ENCODE results near the gene LRRC75A. TPM values are rescaled to one million over a fixed set of nuclear protein-coding genes. Genes with fewer than 3 reads are reported as not detected.

The LRRC75A gene
- total and polyA plus RNA-seq, 2 donors (not counting 3 experiments of a cell fraction or from before 2014, with no cell fraction given): 3.7 to 6.1 TPM

DNA sequence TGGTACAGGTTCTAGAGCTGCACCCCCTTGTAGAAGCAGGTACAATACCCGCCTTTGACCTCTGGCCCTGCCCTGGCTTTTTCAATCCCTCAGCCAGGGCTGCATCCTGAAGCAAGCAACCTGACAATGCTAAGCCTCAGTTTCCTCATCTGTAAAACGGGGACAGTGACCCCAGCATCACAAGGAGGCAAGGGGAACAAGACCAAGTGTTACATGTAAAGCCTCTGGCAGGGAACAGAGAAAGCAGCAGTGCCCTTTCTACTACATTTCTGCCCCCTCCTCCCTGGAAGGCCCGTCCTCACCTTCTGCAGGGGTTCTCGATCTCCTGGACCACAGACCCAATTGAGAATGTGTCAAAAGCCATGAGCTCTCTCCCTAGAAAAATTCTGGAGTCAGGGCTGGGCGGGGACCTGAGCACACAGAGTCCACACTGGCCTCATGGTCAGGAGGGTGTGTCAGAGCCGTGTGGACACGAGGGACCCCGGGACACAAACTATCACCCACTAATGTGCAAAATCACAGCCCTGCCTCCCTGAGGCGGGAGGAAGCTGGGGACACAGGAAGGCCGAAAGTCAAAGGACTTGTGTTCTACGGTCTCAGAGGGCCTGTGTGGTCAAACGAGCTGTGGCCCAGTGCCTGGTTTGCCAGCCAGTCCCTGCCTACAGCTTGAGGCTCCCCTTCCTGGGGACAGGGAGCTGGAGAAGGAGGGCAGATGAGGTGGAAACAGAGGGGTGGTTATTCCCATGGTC, 27.5 kb downstream of the LRRC75A start:
- peaks cover 22% of the 10 kb centered on the region for H3K4me1 ChIP-seq (ENCODE audit: control insufficient read depth, extremely low read depth, insufficient read depth, low read length)
- H3K79me2 ChIP-seq (ENCODE audit: control insufficient read depth, insufficient read depth, low read length): no peaks in the 10 kb centered on the region
- H3K27me3 ChIP-seq (ENCODE audit: control insufficient read depth in 2 of 2, insufficient read depth in 2 of 2, low read length in 2 of 2): no peaks in the 10 kb centered on the region
- CTCF ChIA-PET: interaction anchor here (0.7 to 6.7 kb wide), 20 partner anchors 8 to 101 kb away, joined by 3 to 87 read pairs (median 4); partner anchors contain the start of gene LRRC75A
- H4K20me1 ChIP-seq (replicated peaks; ENCODE audit: control insufficient read depth, extremely low read depth, insufficient read depth, low read length): no peaks in the 10 kb centered on the region
- H3K9me1 ChIP-seq (replicated peaks; ENCODE audit: control insufficient read depth, extremely low read depth, insufficient read depth, low read length): no peaks in the 10 kb centered on the region
- no peak overlapping the region for H3K27ac ChIP-seq (ENCODE audit: insufficient read depth, low read depth, low read length)
- H3K36me3 ChIP-seq (ENCODE audit: control insufficient read depth in 2 of 2, extremely low read depth in 1 of 2, insufficient read depth in 2 of 2, low read length in 2 of 2): no peaks in the 10 kb centered on the region
- FAIRE-seq (no peak), DNase-seq (ENCODE audit: low read depth, low spot score) (no peak)
- no TSS peak for BruUV-seq (replicated peaks)
- POLR2A ChIA-PET: no interaction called here
- no peaks in the 10 kb centered on the region for H3K9me3 ChIP-seq (replicated peaks; ENCODE audit: control insufficient read depth, insufficient read depth, low read length)
- intact Hi-C loops (cut with micrococcal nuclease) (no loop called here), dilution Hi-C loops (cut with MboI; ENCODE audit: extremely low pct_ligation_motif_present, low sequenced_read_pairs) (no loop called here)
- H3K4me2 ChIP-seq (ENCODE audit: insufficient read depth, low read length): no peak overlapping the region
- H3K9ac ChIP-seq (replicated peaks; ENCODE audit: extremely low read depth, insufficient read depth, low read length): no peak overlapping the region
- no peak overlapping the region for H3K4me3 ChIP-seq (replicated peaks in 1 of 3; ENCODE audit: insufficient read depth in 1 of 3, low read depth in 1 of 3, low read length in 3 of 3)
- TF ChIP-seq GATA2 (IDR thresholded peaks at IDR 0.05; ENCODE audit: insufficient read depth, insufficient read length, low read depth, low read length): no peak
- no peak for TF ChIP-seq JUN (IDR thresholded peaks at IDR 0.05; ENCODE audit: borderline replicate concordance, insufficient read depth, insufficient read length, low read depth)
- no peak for TF ChIP-seq POLR2AphosphoS5 (IDR thresholded peaks at IDR 0.05; ENCODE audit: insufficient read depth, low read depth, low read length)
- TF ChIP-seq, protein P1, sequence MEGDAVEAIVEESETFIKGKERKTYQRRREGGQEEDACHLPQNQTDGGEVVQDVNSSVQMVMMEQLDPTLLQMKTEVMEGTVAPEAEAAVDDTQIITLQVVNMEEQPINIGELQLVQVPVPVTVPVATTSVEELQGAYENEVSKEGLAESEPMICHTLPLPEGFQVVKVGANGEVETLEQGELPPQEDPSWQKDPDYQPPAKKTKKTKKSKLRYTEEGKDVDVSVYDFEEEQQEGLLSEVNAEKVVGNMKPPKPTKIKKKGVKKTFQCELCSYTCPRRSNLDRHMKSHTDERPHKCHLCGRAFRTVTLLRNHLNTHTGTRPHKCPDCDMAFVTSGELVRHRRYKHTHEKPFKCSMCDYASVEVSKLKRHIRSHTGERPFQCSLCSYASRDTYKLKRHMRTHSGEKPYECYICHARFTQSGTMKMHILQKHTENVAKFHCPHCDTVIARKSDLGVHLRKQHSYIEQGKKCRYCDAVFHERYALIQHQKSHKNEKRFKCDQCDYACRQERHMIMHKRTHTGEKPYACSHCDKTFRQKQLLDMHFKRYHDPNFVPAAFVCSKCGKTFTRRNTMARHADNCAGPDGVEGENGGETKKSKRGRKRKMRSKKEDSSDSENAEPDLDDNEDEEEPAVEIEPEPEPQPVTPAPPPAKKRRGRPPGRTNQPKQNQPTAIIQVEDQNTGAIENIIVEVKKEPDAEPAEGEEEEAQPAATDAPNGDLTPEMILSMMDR (IDR thresholded peaks at IDR 0.05; ENCODE audit: extremely low read depth in 1 of 2, insufficient read depth in 1 of 2, low read depth in 1 of 2, low read length in 2 of 2): no peak
- TF ChIP-seq, protein P2, sequence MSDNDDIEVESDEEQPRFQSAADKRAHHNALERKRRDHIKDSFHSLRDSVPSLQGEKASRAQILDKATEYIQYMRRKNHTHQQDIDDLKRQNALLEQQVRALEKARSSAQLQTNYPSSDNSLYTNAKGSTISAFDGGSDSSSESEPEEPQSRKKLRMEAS (IDR thresholded peaks at IDR 0.05; ENCODE audit: insufficient read depth, insufficient read length): no peak
- TF ChIP-seq POLR2A (IDR thresholded peaks at IDR 0.05; ENCODE audit: low read depth, low read length): no peak
- no peak for TF ChIP-seq MYC (IDR thresholded peaks at IDR 0.05; ENCODE audit: low read depth, low read length)
- no peak for TF ChIP-seq FOS (IDR thresholded peaks at IDR 0.05; ENCODE audit: borderline replicate concordance, insufficient read depth, low read length)
- TF ChIP-seq EZH2 (IDR thresholded peaks at IDR 0.05; ENCODE audit: borderline replicate concordance, low read depth, low read length, severe bottlenecking): no peak
- H2AFZ ChIP-seq (ENCODE audit: low read depth, low read length): no peak overlapping the region

All from endothelial cell of umbilical vein (primary cell).